NT2/D1 (cell line): ENCODE data around the gene PANK3.
"Not testable (repeated sequence)": the region's sequence is repeated elsewhere in the genome, so short reads cannot be mapped to it uniquely, and the experiment has no call there.

ENCODE experiments used
- DNase-seq: peaks from one replicate; pipeline ENCODE4 v3.0.0-alpha.2; 2011; ENCODE audit warnings: low read depth, low spot score
- H3K27me3 ChIP-seq: 2 replicates; pipeline ENCODE4 v1.6.0; 2011; ENCODE audit warnings: mild to moderate bottlenecking; ENCODE audit not compliant: insufficient read length, insufficient read depth
- H3K36me3 ChIP-seq: 2 replicates; pipeline ENCODE4 v1.6.1; 2011; ENCODE audit warnings: mild to moderate bottlenecking, low read length, mixed read lengths; ENCODE audit not compliant: insufficient read depth, insufficient read length
- H3K4me1 ChIP-seq: 2 replicates; pipeline ENCODE4 v1.5.1; 2011; ENCODE audit not compliant: insufficient read depth, insufficient read length
- H3K4me3 ChIP-seq: 2 replicates; pipeline ENCODE4 v1.5.1; 2011; ENCODE audit warnings: low read depth; ENCODE audit not compliant: insufficient read length
- H3K9ac ChIP-seq: 2 replicates; pipeline ENCODE4 v1.6.0; 2011; ENCODE audit warnings: low read depth; ENCODE audit not compliant: insufficient read length
- H3K9me3 ChIP-seq: 2 replicates; pipeline ENCODE4 v1.5.1; 2011; ENCODE audit warnings: mild to moderate bottlenecking, low read length; ENCODE audit not compliant: insufficient read depth
- SUZ12 ChIP-seq: IDR thresholded peaks from 2 replicates; pipeline ENCODE4 v1.6.1; 2011; ENCODE audit not compliant: insufficient read length, insufficient read depth; ENCODE audit errors: extremely low read depth
- YY1 ChIP-seq: IDR thresholded peaks from 2 replicates; pipeline ENCODE4 v1.6.1; 2011; ENCODE audit not compliant: insufficient read length, insufficient read depth
- ZNF274 ChIP-seq: IDR thresholded peaks from 2 replicates; pipeline ENCODE4 v1.6.1; 2011; ENCODE audit warnings: mild to moderate bottlenecking, low read depth, low read length

PANK3 gene

DNA sequence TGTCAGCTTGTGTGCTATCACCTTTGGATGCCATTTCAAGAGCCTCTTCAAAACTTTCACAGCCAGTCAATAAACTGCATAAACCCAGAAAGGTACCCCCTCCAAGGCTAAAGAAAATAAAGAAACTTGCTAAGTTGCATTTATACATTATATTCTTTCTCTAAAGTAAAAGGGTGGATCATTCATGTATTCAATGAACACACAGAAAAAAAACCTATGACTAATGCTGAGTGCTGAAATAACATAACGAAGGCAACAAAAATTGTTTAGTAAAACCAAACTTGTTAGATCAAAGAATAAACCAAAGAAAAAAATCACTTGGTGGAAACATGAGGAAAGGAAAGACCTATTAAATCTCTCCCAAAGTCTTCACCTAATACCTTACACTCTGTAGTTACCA lies 15.2 kb downstream of the PANK3 start:
- DNase-seq, result no peak
- Histone ChIP-seq H3K9me3 (no peaks in the 10 kb centered on the region), H3K4me3 (no peak overlapping the region), H3K4me1 (no peaks in the 10 kb centered on the region), H3K36me3 (peaks cover 54% of the 10 kb centered on the region), H3K27me3 (no peaks in the 10 kb centered on the region), H3K9ac (no peak overlapping the region)
- no peak for TF ChIP-seq YY1

DNA sequence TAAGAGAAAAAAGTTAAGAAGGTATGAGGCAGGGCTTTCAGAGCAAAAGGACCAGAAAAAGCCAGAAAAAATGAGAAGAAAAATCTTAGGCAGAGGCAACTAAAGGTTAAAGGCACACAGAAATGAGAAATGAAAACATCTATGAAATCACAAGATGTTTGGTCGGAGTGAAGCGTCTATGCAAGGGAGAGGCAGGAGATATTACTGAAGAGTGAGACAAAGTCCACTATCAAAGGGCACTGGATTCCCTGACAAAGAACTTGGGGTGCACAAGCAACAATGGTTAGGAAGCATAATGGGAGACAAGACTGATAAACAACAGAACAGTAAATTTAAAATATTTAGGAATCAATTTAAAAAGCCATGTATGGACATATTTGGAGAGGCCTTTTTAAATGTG lies 16.9 kb downstream of the PANK3 start:
- Histone ChIP-seq H3K9ac (no peak overlapping the region), H3K36me3 (peaks cover 58% of the 10 kb centered on the region), H3K9me3 (no peaks in the 10 kb centered on the region), H3K4me1 (no peaks in the 10 kb centered on the region), H3K27me3 (no peaks in the 10 kb centered on the region), H3K4me3 (no peak overlapping the region)
- no peak for DNase-seq
- TF ChIP-seq YY1 (no peak), ZNF274 (no peak), SUZ12 (no peak)

DNA sequence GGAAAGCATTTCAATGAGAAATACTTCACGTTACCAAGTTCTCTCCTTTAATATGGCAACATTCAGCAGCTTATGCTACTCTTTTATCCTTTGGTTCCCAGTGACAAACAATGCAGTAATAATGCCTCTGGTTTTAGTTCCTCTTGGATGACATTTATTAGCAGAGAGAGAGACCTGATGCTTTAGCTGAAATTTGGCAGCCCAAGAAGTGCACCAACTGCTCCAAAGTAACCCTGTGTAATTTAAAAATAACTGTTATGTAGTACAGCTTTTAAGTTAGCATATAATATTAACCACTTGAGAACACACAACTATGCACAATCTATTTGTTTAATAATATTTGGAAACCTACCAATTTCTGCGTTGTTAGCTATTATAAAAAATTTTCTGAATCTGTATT lies 21.8 kb downstream of the PANK3 start:
- DNase-seq, result no peak
- Histone ChIP-seq H3K9me3 (no peaks in the 10 kb centered on the region), H3K4me3 (no peak overlapping the region), H3K27me3 (no peaks in the 10 kb centered on the region), H3K9ac (no peak overlapping the region), H3K36me3 (peaks cover 64% of the 10 kb centered on the region), H3K4me1 (no peaks in the 10 kb centered on the region)
- TF ChIP-seq ZNF274 (no peak), SUZ12 (no peak), YY1 (no peak)

- Histone ChIP-seq H3K36me3 (peaks cover 40% of the 10 kb centered on the region), H3K9me3 (no peaks in the 10 kb centered on the region), H3K4me3 (no peak overlapping the region), H3K4me1 (no peaks in the 10 kb centered on the region), H3K9ac (no peak overlapping the region), H3K27me3 (no peaks in the 10 kb centered on the region)
- TF ChIP-seq SUZ12, result no peak
- no peak for TF ChIP-seq YY1
- no peak for TF ChIP-seq ZNF274
- DNase-seq, result no peak
These were observed 25.6 kb downstream of the PANK3 start for GRCh38 chr5:168553377-168554130.

DNA sequence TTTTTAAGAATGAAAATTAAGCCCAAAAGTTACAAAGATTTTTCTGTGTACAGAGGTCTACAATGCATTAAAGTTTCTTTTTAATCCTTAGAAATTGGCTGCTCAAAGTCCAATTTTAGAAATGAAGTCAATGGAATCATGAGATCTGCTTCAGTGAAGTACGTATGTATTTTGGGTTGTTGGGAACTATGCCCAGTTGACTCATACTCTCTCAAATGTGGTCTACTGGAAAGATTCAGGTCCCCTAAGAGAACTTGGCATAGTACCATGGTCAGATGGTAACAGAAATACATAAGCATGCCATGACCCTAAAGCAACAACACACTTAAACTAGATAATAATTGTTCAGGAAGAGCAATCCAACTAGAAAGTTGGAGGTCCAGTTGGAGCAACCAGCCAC lies 27.0 kb downstream of the PANK3 start:
- DNase-seq, result no peak
- no peak overlapping the region for H3K9ac ChIP-seq
- no peaks in the 10 kb centered on the region for H3K9me3 ChIP-seq

DNA sequence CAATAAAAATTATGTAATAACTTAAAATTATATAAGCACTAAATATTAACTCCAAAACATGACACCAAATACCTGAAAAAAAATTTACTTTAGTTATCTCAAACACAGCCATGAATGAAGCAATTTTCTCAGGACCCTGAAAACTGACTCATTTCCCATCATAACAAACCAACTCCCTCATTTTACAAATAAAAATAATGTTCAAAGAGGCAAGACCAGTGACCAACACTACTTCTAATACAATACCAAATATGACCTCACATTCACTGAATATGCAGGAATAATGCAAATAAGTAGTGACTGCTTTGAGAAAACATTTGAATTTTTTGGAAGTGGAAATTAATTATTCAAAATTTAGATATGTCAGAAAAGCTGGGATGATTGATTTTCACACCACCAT lies 28.5 kb downstream of the PANK3 start:
- Histone ChIP-seq H3K9ac (no peak overlapping the region), H3K4me3 (no peak overlapping the region), H3K9me3 (no peaks in the 10 kb centered on the region), H3K27me3 (no peaks in the 10 kb centered on the region), H3K36me3 (peaks cover 14% of the 10 kb centered on the region), H3K4me1 (no peaks in the 10 kb centered on the region)
- no peak for TF ChIP-seq SUZ12
- TF ChIP-seq YY1, result no peak
- no peak for TF ChIP-seq ZNF274
- no peak for DNase-seq

More for the DNA sequence above, 27.0 kb downstream of the PANK3 start:
- H3K4me3 ChIP-seq, result no peak overlapping the region
- no peaks in the 10 kb centered on the region for H3K4me1 ChIP-seq
- H3K27me3 ChIP-seq, result no peaks in the 10 kb centered on the region
- TF ChIP-seq ZNF274 (no peak), YY1 (no peak), SUZ12 (no peak)
- H3K36me3 ChIP-seq, result peaks cover 28% of the 10 kb centered on the region

DNA sequence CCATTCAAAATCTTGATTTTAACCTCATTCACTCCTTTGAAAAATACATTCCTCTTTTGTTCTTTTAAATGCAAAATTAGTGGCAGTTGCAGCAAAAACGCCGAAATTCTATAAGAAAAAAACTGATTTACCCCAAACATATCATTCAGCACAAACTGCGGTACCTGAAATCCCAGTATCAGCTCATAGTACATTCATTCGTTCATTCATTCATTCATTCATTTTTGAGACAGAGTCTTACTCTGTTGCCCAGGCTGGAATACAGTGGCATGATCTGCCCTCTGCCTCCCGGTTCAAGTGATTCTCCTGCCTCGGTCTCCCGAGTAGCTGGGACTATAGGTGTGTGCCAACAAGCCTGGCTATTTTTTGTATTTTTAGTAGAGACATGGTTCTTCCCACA lies 29.6 kb downstream of the PANK3 start:
- H3K27me3 ChIP-seq, result no peaks in the 10 kb centered on the region
- H3K9ac ChIP-seq, result no peak overlapping the region
- H3K4me3 ChIP-seq, result no peak overlapping the region
- H3K4me1 ChIP-seq, result no peaks in the 10 kb centered on the region
- H3K9me3 ChIP-seq, result no peaks in the 10 kb centered on the region
- H3K36me3 ChIP-seq, result peaks cover 14% of the 10 kb centered on the region
- no peak for TF ChIP-seq SUZ12
- no peak for TF ChIP-seq ZNF274
- no peak for TF ChIP-seq YY1
- no peak for DNase-seq

DNA sequence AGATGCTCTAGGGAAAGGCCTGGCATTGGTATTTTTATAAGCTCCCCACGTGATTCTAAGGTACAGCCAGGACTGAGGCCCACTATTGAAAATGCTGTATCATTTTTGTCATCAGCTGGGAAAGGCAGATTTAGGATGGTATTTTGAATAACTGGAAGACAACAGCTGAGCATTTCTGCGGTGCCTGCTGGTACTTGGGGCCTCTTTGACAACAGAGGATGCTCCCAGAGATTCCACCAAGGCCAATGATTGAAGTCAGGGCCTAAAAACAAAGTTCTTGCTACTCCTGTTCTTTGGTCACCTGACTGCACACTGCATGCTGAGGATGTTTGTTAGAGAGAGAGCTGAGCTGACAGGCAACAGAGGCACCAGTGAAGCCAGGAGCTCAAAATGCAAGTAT lies 42.0 kb downstream of the PANK3 start:
- DNase-seq, result no peak

GRCh38 chr5:168534351-168534750 lies 44.8 kb downstream of the PANK3 start:
- H3K36me3 ChIP-seq, H3K9me3 ChIP-seq, H3K27me3 ChIP-seq, H3K4me3 ChIP-seq, DNase-seq, H3K9ac ChIP-seq, H3K4me1 ChIP-seq: not testable (repeated sequence)

More for the DNA sequence above, 42.0 kb downstream of the PANK3 start:
- Histone ChIP-seq H3K9me3 (no peaks in the 10 kb centered on the region), H3K36me3 (no peaks in the 10 kb centered on the region), H3K4me1 (no peaks in the 10 kb centered on the region), H3K4me3 (no peak overlapping the region), H3K9ac (no peak overlapping the region), H3K27me3 (no peaks in the 10 kb centered on the region)
- no peak for TF ChIP-seq ZNF274
- TF ChIP-seq SUZ12, result no peak
- no peak for TF ChIP-seq YY1
